GM19351 (cell line): ENCODE data around the gene TEX38.
"Not testable (repeated sequence)": the region's sequence is repeated elsewhere in the genome, so short reads cannot be mapped to it uniquely, and the experiment has no call there.

Source experiments
- ATAC-seq: cut with Tn5 transposase; IDR thresholded peaks from one replicate; pipeline ENCODE4 v1.9.1; 2021; ENCODE audit warnings: mild to moderate bottlenecking, moderate library complexity; ENCODE audit not compliant: unreplicated experiment

Gene TEX38

DNA sequence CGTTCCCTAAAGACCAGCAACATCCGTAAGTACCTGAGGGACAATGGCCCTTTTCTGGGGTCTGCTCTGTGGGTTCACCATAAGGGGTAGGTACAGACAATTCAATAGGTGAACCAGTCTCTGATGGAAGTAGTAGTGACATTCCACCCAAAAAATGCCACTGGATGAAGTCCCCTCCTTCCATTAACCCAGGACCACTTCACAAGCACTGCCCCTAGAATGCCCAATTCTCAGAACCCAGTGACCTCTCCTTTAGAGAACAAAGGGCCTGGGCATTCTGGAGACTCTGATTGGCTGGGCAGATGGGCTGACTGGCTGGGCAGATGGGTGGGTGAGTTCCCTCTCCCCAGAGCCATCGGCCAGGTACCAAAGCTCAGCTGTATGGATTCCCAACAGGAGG is at the start of gene TEX38:
TEX38 (plus strand) TSS at position 301 of the 400 bp plus-strand sequence; CDS start at position 382, 81 bp downstream.
- ATAC-seq: no peak

DNA sequence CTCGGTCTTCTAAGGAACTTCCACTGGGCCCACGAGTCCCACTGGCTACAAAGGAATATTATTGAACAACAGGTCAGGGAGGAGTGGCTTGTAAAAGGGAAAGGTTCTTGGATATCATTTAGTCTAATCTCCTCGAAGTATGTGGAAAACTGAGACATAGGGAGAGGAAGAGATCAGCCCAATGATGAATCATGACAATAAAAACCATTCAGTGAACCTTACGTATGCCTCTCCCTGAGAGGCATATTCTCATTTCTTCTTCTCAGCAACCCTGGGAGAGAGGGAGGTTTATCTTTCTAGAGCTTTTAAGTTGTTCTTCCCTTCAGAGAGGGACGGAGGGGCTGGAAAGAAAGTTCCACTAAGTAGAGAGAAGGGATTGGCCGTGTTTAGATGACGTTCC is 49.7 kb upstream of the TEX38 start:
- no peak for ATAC-seq

DNA sequence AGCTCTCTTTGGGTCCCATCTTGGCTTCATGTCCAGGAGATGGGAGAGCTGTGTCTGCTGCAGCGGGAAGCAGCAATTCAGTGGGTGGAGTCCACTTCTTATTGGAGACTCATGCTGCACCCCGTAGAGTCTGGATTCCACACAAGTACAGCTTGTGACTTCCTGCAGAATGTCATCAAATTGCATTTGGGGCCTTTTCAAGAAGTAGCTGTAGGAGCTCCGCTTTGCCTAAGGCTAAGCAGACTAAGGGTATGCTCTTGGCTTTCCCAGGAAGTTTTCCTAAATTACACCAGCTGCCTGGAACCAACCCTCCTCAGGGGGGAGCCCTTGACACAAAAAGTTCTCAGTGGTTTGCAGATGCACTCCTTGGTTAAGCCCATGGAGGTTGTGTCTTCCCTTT is 49.3 kb upstream of the TEX38 start:
- ATAC-seq: no peak

GRCh38 chr1:46623743-46624644 is 47.7 kb upstream of the TEX38 start:
- ATAC-seq: no peak

DNA sequence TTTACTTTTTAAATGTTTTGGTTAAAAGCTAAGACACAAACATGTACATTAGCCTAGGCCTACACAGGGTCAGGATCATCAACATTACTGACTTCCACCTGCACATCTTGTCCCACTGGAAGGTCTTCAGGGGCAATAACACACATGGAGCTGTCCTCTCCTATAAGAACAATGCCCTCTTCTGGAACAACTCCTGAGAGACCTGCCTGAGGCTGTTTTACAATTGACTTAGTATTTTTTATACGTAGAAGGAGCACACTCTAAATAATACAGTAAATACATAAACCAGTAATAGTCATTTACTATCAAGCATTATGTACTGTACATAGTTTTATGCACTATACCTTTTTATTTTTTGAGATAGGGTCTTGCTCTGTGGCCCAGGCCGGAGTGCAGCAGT is 40.9 kb upstream of the TEX38 start:
- no peak for ATAC-seq

- no peak for ATAC-seq
Measured at GRCh38 chr1:46635205-46635604, 36.4 kb upstream of the TEX38 start.

GRCh38 chr1:46637444-46638083 is 34.1 kb upstream of the TEX38 start:
- ATAC-seq: no peak

DNA sequence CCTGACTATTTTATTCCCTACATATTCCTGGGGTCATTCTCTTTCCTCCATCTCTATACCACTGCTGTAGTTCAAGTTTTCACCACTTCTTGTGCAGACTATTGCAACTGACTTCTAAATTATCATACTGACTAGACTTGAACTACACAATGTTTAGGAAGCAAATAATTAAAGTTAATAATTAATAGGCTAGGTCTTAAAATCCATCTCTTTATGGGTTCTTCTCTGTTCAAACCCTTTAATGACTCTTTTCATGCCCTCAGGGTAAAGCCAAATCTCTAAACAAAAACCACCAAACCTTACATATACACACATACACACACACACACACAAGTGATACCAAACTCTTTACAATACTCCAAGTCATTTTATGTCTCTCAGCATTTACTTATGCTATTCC is 32.7 kb upstream of the TEX38 start:
- ATAC-seq: no peak

DNA sequence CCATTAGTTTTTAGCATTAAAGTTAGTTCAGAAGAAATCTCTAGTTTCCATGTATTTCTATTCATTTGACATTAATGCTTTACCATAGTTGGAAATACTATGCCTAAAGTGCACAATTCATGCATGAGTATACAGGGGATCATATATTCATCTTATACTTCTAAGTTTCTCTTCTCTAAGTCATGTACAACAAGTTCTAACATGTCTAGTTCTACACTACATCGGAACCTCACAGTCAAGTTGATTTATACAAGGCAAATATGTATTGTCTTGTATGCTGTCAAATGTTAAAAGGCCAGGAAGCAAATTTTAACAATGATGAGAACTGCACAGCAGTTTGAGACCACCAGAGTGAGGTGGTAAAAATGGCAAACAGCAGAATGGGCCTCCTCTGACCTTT is 32.1 kb upstream of the TEX38 start:
- no peak for ATAC-seq

- ATAC-seq: no peak
Measured at GRCh38 chr1:46642115-46642680, 29.5 kb upstream of the TEX38 start.

- no peak for ATAC-seq
Measured at GRCh38 chr1:46643368-46643775, 28.3 kb upstream of the TEX38 start.

- no peak for ATAC-seq
Measured at GRCh38 chr1:46645815-46646214, 25.8 kb upstream of the TEX38 start.

- no peak for ATAC-seq
Measured at GRCh38 chr1:46646331-46646730, 25.3 kb upstream of the TEX38 start.

- no peak for ATAC-seq
Measured at GRCh38 chr1:46646844-46647243, 24.8 kb upstream of the TEX38 start.

GRCh38 chr1:46647611-46648010 is 24.0 kb upstream of the TEX38 start:
- ATAC-seq: no peak

- no peak for ATAC-seq
Measured at GRCh38 chr1:46649764-46650163, 21.9 kb upstream of the TEX38 start.

- no peak for ATAC-seq
Measured at GRCh38 chr1:46650491-46650890, 21.2 kb upstream of the TEX38 start.

DNA sequence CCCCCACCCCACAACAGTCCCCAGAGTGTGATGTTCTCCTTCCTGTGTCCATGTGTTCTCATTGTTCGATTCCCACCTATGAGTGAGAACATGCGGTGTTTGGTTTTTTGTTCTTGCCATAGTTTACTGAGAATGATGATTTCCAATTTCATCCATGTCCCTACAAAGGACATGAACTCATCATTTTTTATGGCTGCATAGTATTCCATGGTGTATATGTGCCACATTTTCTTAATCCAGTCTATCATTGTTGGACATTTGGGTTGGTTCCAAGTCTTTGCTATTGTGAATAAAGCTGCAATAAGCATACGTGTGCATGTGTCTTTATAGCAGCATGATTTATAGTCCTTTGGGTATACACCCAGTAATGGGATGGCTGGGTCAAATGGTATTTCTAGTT is 20.5 kb upstream of the TEX38 start:
- not testable (repeated sequence) for ATAC-seq

DNA sequence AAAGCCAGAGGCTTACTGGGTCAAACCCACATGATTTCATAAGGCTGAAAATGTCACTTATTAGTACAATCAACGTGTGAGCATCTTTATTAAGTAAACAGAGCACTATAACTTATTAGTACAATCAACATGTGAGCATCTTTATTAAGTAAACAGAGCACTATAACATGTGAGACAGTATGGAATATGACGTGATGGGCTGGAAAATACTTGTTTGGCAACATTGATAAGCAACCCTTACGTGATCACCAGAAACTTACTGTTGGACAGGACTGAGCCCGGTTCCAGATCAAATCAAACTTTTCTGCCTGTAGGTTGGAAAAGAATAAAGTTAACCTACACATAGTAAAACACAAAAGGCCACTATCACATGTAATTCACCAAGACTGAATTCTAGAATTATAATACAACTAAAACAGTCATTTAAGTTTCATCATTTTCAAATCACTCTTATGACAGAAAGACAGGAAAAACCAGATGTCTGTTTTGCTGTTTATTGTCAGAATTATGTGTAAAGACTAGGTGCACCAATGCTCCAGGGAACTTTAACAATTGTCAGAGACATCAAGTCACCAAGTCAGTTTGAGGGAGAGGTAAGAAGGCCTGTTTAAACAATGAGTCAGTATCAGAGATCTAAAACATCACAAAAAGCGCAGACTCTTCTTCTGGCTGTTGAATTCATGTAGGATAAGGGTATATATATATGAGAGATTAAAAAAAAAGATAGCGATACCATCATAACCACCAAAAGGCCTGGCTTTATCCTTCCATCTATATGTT is 19.1 kb upstream of the TEX38 start:
- no peak for ATAC-seq

GRCh38 chr1:46653405-46653958 is 18.2 kb upstream of the TEX38 start:
- ATAC-seq: no peak

GRCh38 chr1:46654012-46654411 is 17.6 kb upstream of the TEX38 start:
- no peak for ATAC-seq
